SH-SY5Y (cell line): ENCODE data around the gene COL10A1.

Experiments used
- GATA2 ChIP-seq: IDR thresholded peaks from 2 replicates; pipeline ENCODE4 v1.6.1; 2011; ENCODE audit warnings: mild to moderate bottlenecking, low read depth, low read length
- GATA3 ChIP-seq: IDR thresholded peaks from 2 replicates; pipeline ENCODE4 v1.6.1; 2011; ENCODE audit warnings: low read depth, mild to moderate bottlenecking, low read length, moderate library complexity

DNA sequence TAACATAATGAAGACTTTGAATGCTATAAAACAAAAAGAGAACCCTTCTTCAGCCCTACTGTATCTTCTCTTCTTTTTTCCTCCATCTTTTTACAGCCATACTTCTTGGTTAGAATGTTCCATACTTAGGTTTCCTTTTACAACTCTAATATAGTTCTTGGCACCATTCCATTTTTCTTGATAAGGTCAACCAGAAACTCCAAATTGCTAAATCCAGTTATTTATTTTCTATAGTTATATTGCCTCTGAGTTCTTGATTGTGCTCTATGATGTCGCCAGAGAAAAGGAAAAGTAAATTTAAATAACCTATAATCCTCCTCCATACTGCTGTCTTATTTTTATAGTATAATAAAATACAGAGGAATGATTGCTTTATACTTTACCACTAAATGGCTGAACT, 26.7 kb upstream of the COL10A1 start:
- TF ChIP-seq GATA2 (no peak), GATA3 (no peak)
